ENCODE data around the gene RAD51AP2.

DNA sequence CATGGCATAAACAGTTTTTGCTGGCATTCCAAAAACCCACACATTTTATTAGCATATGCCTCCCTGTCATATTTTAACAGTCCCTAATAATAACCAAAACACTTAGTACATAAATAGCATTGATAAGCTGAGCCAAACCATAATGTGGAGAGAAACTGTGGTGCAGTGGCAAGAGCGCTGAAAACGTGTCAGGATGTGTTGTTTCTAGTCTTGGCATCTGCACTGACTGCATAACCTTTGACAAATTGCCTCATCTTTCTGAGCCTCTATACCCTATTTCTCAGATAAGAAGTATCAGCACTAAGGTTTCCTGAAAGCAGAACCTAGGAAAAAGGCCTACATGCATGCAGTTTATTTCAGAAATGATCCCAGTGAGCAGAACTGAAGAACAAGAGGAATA is 41.4 kb downstream of the RAD51AP2 start:
- no peak for TF ChIP-seq POLR2A (IDR thresholded peaks at IDR 0.05)
- TF ChIP-seq, protein P1, sequence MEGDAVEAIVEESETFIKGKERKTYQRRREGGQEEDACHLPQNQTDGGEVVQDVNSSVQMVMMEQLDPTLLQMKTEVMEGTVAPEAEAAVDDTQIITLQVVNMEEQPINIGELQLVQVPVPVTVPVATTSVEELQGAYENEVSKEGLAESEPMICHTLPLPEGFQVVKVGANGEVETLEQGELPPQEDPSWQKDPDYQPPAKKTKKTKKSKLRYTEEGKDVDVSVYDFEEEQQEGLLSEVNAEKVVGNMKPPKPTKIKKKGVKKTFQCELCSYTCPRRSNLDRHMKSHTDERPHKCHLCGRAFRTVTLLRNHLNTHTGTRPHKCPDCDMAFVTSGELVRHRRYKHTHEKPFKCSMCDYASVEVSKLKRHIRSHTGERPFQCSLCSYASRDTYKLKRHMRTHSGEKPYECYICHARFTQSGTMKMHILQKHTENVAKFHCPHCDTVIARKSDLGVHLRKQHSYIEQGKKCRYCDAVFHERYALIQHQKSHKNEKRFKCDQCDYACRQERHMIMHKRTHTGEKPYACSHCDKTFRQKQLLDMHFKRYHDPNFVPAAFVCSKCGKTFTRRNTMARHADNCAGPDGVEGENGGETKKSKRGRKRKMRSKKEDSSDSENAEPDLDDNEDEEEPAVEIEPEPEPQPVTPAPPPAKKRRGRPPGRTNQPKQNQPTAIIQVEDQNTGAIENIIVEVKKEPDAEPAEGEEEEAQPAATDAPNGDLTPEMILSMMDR (IDR thresholded peaks at IDR 0.05): no peak
- TF ChIP-seq EP300 (IDR thresholded peaks at IDR 0.05): no peak
- no peak for TF ChIP-seq POLR2AphosphoS5 (IDR thresholded peaks at IDR 0.05)

All from gastroesophageal sphincter (tissue), 3 donors.